RPMI7951 (cell line): Measurements from ENCODE around the gene GRM7. TPM values are rescaled to one million over a fixed set of nuclear protein-coding genes. Genes with fewer than 3 reads are reported as not detected.
A peak's percentile ranks its signal among the peaks of the same experiment; 100 is the strongest.

Source experiments
- DNase-seq: peaks from one replicate; pipeline ENCODE4 v3.0.0-alpha.2; 2012; ENCODE audit warnings: low read depth
- total RNA-seq: library from RNA; depleted of rRNA; stranded (reverse); fragments of >200 nt; shearing (Covaris generic); gene quantifications from 2 replicates; pipeline ENCODE4 v1.2.3, GENCODE V29; 2014

GRM7 gene
- total RNA-seq, 1 experiment from 2014 or later = not detected

DNA sequence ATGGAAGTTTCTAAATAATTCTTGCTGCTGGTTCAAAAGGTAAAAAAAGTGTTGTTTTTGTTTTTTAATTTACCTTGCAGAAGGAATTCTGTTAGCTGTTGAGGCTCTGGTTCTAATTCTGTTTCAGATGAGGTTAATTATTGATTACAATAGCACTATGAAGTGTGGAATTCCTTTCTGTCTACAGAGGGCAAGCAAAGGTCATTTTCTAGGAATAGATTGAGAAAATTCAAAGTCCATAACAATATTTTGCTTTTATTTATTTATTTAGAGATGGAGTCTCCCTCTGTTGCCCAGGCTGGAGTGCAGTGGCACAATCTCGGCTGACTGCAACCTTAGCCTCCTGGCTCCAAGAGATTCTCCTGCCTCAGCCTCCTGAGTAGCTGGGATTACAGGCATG, 789.6 kb downstream of the GRM7 start:
- no peak for DNase-seq

DNA sequence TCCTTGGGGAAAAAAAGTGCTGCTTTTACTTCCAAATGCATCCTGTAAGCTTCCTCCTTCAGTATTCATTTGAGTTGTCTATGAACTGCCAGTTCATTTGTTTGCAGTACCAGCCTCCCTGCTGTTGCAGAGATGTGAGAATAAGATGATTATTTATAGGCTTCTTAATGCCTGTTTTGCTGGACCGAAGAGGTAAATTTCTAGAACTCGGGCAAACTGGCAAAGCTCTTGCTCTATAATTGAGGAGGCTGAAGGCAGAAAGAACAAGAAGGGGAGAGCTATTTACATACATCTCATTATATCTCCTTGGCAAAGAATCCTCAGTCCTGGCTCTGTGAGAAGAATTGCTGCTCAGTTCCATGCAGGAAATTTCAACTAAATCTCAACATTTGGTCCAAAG, 790.4 kb downstream of the GRM7 start:
- DNase-seq = no peak

DNA sequence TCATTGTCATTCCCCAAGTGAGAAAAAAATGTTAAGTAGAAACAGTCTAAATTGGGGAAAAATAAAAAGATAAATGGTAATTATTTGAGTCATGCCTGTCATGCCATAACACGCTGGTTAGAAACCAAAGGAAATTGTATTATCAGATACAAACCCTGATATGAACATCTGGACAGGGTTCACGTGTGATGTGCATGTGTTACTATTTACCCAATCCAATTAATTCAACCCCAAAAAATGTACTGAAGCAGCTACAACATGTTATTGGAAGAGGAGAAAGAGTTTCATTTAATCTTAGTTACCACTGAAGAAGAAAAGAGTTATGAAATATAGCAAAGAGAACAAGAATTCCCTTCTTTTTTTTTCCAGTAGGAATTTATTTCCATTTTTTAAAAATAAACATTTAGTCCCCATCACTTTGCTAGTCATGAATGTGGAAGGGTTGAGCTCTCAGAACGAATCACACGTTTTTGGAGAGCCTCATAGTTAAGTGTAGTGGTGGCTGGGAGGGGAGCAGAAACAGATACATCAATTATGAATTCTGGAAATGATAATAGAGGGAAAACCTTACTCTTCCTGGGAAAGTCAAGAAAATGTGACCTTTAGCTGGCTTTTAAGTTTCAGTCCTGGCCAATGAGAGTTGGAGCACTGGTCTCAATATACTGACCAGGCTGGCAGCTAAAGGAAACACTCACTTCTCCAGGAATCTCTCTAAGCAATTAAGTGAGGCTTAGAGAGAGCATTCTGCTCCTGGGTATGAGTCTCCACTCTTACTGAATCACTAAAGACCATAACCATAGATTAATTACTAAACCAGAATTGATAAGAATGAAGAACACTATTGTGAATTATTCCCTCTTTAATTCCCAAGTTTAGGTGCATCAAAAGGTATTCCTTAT, 796.5 kb downstream of the GRM7 start:
- no peak for DNase-seq

DNA sequence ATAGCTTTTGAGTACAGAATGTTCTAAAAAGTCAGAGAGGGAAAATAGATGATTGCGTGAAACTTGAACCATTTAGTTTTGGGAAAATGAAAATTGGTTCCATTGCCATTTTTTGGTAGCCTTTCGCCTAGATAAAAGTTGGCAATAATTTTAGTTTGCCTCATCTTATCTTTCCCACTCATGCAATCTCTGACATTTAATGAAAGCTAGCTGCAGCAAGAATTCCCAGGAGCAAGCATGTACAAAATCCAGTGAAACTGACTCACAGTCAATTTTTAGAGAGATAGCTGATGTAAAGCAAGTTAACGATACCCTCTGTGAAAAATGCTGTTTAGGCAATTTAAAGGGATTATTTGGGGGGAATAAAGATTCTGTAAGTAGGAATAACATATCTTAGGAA, 797.4 kb downstream of the GRM7 start:
- DNase-seq = no peak

DNA sequence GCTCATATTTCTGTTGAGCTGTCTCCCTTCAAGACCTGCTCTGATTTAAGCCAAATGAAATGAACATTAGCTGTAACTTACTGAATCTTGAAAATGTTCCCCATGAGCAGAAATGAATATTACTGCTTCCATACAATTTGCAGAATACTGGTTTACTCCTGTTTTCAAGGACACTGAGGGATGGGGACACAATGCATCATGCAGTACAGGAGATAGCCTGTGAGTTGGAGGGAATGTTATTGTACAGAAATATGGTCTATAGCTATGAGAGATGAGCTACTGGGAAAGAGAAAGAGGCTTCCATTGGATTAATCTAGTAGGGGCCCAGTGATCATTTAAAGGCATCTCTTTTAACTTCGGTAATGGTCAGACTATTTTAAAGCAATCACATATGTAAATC, 798.2 kb downstream of the GRM7 start:
- DNase-seq = no peak

DNA sequence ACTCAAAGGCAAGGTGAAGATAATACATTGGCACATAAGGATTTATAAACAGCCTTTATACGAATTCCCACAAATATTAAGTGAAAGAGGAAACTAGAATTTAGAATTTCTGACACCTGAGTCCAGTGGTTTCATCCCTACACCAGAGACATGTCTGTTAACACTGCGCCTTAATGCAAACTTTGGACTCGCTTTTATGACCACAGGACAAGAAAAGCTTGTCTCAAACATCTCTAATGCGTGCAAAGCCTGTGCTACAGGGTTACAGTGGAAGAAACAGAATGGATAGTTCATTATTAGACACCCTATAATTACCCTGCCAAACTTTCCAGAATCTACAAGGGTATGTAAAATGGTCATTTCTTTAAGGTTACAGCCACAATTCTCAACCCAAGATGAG, 802.9 kb downstream of the GRM7 start:
- no peak for DNase-seq

DNA sequence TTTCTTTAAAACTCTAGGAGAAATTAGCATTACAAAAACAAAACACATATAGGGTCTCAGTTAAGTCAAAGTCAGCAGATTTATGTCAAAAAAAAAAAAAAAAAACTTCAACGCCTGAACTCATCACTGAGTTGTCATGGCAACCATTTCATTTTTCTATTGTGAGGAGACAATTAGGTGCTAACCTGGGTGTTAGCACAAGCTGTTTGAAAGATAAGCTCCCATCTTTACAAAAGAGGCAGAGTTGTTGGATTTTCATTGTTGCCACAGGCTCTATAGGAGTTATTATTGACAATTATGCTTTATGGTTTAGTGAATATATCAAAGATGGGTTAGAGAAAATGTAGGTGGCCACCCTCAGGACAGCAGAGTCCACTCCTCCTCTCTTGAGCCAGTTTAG, 806.9 kb downstream of the GRM7 start:
- DNase-seq = no peak

DNA sequence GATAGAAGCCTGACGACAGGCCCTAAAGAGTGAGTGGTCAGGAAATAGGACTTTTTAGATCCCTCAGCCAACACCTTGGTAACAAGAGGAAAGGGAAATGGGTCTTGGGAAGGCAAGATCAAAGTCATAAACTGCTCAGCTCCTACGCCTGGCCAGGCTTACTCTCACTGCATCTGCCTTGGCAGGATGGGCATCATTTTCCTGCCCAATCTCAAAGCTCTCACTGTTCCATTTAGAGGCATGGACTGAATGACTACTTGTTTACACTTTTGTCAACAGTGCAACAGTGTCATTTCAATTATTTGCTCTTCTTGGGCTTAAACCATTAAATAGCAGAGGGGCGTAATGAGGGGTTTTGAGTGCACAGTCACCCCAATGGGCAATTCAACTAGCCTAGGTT, 808.7 kb downstream of the GRM7 start:
- no peak for DNase-seq

DNA sequence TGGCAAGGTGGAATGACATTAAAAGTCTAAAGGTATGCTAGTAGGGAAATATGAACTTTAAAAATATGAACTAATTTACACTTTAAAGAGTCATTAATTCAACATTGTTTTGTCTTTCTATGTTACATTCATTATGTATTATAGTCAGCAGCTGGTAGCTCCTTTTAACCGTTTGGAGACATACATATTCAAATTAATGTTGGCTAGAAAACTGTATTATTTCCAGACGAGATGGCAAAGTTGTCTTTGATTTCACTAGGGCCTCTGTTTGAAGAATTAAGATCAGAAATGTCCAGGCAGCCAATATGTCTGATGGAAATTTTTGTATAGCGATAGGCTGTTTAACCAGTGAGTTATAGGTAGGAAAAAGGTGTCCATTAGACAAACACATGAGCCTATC, 817.6 kb downstream of the GRM7 start:
- DNase-seq = no peak

DNA sequence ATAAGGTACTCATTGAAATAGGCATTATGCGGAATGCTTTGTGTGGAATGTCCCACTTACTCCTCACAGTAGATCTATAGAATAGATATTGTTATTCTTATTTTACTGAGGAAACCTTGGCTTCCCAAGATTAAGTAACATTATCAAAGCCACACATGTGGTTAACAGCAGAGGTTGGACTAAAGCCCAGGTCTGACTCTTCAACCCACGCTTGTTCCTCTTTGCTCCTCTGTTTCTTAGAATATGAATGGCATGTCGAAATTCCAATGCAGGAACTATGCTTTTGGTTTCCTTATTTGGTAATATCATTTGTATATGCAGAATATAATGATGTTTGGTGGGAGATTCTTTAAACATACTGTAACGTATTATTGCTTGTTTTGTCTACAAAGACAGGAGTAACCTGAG, 821.9 kb downstream of the GRM7 start:
- peak; percentile 50 for DNase-seq

DNA sequence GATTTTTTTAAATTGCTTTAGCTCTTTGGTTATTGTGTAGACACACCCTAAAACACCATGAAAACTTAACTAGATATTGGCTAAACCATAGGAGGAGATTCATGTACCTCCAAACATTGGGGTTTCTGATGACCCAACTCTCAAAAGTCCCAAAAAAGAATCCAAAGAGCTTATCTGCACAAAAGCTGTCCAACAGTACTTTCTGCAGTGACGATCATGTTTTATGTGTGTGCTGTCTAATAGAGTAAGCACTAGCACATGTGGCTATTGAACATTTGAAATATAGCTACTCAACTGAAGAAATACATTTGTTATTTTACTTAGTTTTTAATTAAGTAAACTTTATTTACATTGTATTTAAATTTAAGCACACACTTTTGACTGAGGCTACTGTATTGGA, 822.5 kb downstream of the GRM7 start:
- no peak for DNase-seq

DNA sequence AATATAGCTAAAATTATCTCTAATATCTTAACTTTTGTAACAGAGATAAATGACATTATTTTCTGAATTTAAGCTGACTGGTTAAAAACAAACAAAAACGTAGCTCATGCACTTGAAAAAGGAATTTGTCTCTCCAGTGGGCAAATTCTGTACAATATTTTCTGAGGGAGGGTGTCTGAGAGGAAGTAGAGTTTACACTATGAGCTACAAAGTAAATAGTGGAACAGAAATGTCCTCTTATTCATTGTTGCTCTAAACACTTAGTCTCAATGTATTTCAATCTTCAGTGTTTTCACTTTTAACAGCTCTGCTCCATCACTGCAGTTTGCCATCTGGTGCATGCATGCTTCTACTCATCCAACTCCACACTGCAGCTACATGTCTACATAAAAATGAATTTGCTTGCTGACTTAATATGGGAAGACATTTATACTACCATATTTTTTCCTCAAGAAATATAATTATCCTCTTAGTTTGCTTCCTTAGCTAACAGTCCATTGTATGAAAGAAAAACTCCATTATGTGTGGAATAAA, 823.3 kb downstream of the GRM7 start:
- no peak for DNase-seq

DNA sequence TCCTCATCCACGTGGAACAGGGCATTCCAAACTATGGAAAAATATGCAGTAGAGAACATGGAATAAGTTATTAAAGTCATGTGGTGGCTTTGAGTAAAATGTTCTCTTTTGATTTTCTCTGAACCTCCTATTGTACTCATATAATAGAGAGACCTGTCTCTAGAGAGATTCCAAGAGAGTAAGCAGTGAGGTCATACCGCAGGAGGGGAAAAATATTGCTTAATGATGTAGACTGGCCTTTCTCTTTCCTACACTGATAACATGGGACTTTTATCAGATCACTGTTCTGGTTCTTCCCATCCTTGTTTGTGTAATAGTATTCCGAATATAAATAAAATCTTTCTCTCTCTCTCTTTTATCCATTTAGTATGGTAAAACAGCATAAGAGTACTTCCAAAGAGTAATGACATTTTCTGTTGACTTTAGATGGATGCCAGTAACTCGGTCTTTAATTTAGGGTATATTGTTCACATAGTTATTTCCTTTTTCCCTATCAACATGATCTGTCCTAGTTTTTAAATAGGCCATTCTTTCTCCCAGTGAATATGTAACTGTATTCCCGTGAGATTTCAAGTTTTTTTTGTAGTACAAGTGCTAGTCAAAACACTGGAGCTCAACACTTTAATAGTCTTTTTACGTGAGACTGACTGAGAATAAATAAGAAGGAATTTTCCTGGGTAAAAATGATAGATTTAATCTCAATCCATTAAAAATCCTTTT, 826.7 kb downstream of the GRM7 start:
- DNase-seq = no peak

DNA sequence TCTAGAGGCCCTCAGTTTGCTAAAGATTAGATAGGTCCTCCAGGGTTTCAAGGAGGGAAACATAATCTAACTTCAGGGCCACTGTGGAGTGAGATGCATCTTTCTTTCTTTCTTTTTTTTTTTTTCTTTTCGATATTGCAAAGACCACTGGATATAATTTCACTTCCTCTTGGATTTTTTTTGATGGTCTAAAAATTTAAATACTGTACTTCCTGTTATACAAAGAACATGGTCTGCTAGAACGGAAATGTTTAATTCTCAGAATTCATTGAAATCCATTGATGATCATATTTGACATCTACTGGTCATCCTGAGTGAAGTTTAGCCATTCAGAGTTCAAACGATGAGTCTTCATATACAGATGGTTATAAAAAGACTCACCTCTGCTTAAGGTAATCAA, 832.0 kb downstream of the GRM7 start:
- no peak for DNase-seq

DNA sequence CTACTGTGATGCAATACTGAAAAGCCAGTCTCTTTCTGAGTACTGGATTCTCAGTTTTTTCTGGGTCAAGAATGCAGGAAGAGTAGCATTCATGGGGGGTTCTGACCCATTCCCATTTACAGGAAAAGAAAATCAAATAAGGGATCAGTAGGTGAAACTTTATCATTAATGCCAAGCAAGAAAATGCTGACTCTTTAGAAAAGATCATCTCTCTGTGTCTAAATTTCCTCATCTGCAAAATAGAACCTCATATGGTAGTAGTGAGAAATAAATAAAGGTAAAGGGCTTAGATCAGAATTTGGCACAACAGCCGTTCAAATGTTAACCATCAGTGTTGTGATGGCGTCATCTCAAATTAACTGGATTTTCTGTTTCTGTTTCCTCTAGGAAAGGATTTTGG, 833.1 kb downstream of the GRM7 start:
- no peak for DNase-seq

DNA sequence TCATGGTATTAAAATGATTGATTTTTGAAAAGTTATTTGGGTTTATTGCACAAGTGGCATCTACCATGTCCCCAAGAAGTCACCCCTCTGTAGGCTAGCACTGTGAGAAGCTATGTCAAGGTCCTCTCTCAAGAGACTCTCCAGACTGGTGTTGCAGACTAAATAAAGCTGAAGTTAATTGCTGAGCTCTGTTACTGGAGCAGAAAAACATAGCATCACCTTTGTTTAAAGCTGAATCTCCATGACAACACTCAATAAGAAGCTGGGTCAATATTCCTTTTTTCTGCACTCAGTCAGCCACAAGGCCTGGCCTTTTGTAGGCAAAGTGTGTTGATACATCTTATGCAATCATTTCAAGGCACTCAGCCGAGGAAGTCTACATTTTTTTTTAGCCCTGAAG, 834.1 kb downstream of the GRM7 start:
- DNase-seq = no peak

DNA sequence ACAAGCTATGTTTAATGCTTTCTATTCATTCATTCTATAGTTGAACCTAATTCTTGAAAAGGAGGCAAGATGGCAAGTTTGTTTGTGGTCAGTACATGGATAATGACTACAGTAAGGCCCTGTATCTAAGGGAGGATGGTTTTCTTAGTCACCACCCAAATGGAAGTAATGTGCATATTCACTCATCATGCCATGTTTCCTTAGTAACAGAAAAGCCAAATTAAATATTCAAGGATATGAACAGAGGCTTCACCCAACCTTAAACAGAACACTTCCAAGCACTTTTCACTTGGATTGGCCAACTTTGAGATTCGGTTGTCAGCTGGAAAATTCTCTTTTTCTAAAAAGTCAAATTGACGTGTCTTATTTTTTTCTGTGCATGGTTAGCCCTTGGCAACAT, 835.4 kb downstream of the GRM7 start:
- no peak for DNase-seq

DNA sequence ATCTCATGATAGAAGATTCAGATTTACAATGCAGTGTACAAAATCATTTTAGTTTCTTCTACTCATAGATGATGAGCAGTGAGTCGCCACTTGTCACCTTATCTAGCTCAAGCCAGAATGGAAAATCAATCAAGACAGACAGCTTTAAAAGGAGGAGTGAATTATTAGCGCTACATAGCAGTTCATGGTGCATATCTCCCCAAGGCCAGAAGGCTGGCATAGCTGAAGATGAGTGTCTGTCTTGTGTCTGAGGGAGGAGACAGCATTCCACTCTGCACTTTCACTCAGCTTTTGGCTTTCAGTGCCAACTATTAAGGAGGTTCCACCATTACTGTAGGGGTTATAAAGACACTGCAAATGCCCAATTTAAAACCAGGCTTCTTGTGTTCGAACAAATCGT, 836.6 kb downstream of the GRM7 start:
- no peak for DNase-seq

DNA sequence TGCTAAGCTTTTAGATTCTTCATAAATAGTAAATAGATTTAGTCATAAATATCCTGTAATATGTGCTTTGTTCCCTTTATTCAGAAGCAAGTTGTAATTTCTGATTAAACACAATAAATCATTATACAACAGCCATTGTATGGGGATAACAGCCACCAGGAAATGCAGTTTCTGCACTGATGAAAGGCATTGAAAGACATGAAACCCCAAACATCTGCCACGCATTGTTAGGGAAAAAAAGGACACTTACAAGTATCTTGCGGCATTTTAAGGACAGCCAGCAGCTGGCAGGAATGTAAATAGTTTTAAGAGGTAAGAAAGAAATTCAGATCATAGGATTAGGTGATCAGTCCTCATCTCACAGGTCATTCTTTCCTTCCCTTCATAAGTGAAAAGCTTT, 839.6 kb downstream of the GRM7 start:
- DNase-seq = no peak

DNA sequence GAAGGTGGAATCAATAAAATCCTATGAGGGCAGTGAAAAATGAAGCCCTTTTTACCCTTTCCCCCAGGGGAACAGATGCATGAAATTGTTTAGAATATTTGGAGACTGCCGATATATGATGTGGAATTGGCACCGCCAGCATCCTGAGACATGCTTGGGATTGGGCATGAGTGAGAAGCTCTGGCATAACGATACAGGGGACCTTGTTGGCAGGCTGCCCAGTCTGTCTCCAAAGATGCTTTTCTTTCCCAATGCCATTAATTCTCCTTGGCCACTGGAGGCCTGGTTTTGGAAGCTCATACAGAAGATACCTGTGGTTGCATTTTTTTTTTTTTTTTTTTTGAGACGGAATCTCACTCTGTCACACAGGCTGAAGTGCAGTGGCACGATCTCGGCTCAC, 840.1 kb downstream of the GRM7 start:
- DNase-seq = no peak

DNA sequence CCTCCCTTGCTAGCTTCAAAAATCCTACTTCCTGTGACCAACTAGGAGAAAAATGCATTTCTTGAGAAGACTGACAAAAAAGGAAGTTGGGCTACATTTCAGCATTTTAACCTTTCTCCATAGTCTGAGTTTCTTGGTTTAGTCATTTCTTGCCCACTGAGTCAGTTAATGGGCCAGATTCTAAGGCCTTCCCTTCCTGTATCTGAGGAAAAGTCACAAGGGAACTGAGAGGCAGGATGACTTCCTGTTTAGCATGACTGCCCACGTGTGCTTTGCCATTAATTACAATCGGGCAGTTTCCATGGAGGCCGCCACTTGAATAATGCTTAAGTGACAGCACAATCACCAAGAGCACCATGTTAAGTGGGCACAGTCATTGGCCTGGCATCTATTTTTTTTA, 846.3 kb downstream of the GRM7 start:
- no peak for DNase-seq

DNA sequence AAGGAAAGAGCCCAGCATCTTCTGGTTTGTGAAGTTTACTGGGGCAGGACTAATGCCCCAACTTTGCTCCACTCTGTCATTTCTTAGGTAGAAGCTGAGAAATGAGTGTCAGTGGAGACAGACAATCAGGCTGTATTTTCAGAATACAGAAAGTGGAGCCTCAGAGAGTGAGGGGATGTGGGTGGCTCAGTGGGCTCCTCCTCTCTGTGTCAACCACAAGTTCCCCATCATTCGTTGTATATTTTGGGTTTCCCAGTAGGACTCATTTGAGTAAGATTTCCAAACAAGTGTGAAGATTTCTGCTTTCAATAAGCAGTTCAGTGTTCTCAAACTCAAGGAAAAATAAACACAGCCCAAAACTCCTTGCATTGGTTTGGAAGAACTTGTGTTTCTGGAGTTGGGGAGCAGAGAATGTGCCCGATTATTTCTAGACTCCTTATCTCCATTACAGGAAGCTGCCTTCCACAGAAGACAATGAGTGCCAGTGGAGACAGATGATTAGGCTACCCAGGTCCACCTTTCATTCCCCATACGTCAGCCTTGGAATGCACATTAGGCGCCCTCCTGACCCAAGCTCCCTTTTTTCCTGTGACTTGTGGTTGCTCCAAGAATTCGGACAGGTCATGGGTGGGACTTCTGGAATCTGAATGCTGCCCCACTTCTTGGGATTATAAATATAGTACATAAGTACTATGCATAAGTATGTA, 848.6 kb downstream of the GRM7 start:
- no peak for DNase-seq

DNA sequence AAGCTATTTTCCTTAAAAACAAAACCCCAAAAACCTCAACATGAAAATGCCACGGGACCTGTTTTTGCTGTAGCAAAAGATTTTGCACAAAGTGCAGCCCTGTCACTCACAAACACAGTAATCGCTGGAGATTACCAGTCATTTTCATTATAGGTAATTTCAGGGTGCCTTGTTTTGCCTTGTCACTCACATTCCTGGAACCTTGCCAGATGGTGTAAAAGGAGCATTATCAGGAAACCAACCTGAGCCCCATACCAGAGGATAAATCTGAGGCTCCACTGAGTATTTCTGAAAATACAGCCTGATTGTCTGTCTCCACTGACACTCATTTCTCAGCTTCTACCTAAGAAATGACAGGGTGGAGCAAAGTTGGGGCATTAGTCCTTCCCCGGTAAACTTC, 849.4 kb downstream of the GRM7 start:
- DNase-seq = no peak
